ENCODE results near the gene HSFX3. TPM values are rescaled to one million over a fixed set of nuclear protein-coding genes. Genes with fewer than 3 reads are reported as not detected.

The HSFX3 gene
- total and polyA plus RNA-seq, 2 experiments from 2014 or later: not detected

- Histone ChIP-seq H3K27ac (ENCODE audit: low read depth) (no peak overlapping the region), H3K36me3 (ENCODE audit: insufficient read depth) (no peaks in the 10 kb centered on the region), H3K9me2 (ENCODE audit: insufficient read depth) (no peaks in the 10 kb centered on the region), H3K4me2 (no peak overlapping the region), H2AFZ (no peak overlapping the region), H3K4me3 (no peak overlapping the region), H3K4me1 (ENCODE audit: insufficient read depth) (no peaks in the 10 kb centered on the region), H4K20me1 (replicated peaks; ENCODE audit: insufficient read depth) (no peaks in the 10 kb centered on the region), H3K27me3 (ENCODE audit: insufficient read depth) (no peaks in the 10 kb centered on the region), H3F3A (replicated peaks; ENCODE audit: low read depth) (no peaks in the 10 kb centered on the region), H3K79me2 (replicated peaks; ENCODE audit: insufficient read depth) (no peaks in the 10 kb centered on the region)
- TF ChIP-seq JUNB (IDR thresholded peaks at IDR 0.05; ENCODE audit: unreplicated experiment): no peak
- TF ChIP-seq, protein P1, sequence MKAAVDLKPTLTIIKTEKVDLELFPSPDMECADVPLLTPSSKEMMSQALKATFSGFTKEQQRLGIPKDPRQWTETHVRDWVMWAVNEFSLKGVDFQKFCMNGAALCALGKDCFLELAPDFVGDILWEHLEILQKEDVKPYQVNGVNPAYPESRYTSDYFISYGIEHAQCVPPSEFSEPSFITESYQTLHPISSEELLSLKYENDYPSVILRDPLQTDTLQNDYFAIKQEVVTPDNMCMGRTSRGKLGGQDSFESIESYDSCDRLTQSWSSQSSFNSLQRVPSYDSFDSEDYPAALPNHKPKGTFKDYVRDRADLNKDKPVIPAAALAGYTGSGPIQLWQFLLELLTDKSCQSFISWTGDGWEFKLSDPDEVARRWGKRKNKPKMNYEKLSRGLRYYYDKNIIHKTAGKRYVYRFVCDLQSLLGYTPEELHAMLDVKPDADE (IDR thresholded peaks at IDR 0.05): no peak
- no peak for TF ChIP-seq POLR2AphosphoS5 (IDR thresholded peaks at IDR 0.05; ENCODE audit: low read depth)
- no peak for TF ChIP-seq ZNF114 (CRISPR knock-in tag; IDR thresholded peaks at IDR 0.05)
- TF ChIP-seq EZH2phosphoT487 (IDR thresholded peaks at IDR 0.05; ENCODE audit: unreplicated experiment): no peak
- TF ChIP-seq EZH2 (IDR thresholded peaks at IDR 0.05; ENCODE audit: low read depth, unreplicated experiment): no peak
- no peak for TF ChIP-seq REST (IDR thresholded peaks at IDR 0.05; ENCODE audit: unreplicated experiment)
- TF ChIP-seq, protein P2, sequence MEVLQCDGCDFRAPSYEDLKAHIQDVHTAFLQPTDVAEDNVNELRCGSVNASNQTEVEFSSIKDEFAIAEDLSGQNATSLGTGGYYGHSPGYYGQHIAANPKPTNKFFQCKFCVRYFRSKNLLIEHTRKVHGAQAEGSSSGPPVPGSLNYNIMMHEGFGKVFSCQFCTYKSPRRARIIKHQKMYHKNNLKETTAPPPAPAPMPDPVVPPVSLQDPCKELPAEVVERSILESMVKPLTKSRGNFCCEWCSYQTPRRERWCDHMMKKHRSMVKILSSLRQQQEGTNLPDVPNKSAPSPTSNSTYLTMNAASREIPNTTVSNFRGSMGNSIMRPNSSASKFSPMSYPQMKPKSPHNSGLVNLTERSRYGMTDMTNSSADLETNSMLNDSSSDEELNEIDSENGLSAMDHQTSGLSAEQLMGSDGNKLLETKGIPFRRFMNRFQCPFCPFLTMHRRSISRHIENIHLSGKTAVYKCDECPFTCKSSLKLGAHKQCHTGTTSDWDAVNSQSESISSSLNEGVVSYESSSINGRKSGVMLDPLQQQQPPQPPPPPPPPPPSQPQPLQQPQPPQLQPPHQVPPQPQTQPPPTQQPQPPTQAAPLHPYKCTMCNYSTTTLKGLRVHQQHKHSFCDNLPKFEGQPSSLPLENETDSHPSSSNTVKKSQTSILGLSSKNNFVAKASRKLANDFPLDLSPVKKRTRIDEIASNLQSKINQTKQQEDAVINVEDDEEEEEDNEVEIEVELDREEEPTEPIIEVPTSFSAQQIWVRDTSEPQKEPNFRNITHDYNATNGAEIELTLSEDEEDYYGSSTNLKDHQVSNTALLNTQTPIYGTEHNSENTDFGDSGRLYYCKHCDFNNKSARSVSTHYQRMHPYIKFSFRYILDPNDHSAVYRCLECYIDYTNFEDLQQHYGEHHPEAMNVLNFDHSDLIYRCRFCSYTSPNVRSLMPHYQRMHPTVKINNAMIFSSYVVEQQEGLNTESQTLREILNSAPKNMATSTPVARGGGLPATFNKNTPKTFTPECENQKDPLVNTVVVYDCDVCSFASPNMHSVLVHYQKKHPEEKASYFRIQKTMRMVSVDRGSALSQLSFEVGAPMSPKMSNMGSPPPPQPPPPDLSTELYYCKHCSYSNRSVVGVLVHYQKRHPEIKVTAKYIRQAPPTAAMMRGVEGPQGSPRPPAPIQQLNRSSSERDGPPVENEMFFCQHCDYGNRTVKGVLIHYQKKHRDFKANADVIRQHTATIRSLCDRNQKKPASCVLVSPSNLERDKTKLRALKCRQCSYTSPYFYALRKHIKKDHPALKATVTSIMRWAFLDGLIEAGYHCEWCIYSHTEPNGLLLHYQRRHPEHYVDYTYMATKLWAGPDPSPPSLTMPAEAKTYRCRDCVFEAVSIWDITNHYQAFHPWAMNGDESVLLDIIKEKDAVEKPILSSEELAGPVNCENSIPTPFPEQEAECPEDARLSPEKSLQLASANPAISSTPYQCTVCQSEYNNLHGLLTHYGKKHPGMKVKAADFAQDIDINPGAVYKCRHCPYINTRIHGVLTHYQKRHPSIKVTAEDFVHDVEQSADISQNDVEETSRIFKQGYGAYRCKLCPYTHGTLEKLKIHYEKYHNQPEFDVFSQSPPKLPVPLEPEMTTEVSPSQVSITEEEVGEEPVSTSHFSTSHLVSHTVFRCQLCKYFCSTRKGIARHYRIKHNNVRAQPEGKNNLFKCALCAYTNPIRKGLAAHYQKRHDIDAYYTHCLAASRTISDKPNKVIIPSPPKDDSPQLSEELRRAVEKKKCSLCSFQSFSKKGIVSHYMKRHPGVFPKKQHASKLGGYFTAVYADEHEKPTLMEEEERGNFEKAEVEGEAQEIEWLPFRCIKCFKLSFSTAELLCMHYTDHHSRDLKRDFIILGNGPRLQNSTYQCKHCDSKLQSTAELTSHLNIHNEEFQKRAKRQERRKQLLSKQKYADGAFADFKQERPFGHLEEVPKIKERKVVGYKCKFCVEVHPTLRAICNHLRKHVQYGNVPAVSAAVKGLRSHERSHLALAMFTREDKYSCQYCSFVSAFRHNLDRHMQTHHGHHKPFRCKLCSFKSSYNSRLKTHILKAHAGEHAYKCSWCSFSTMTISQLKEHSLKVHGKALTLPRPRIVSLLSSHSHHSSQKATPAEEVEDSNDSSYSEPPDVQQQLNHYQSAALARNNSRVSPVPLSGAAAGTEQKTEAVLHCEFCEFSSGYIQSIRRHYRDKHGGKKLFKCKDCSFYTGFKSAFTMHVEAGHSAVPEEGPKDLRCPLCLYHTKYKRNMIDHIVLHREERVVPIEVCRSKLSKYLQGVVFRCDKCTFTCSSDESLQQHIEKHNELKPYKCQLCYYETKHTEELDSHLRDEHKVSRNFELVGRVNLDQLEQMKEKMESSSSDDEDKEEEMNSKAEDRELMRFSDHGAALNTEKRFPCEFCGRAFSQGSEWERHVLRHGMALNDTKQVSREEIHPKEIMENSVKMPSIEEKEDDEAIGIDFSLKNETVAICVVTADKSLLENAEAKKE (CRISPR knock-in tag; IDR thresholded peaks at IDR 0.05): no peak
- TF ChIP-seq ZNF331 (CRISPR knock-in tag; IDR thresholded peaks at IDR 0.05; ENCODE audit: low read depth): no peak
- TF ChIP-seq, protein P3, sequence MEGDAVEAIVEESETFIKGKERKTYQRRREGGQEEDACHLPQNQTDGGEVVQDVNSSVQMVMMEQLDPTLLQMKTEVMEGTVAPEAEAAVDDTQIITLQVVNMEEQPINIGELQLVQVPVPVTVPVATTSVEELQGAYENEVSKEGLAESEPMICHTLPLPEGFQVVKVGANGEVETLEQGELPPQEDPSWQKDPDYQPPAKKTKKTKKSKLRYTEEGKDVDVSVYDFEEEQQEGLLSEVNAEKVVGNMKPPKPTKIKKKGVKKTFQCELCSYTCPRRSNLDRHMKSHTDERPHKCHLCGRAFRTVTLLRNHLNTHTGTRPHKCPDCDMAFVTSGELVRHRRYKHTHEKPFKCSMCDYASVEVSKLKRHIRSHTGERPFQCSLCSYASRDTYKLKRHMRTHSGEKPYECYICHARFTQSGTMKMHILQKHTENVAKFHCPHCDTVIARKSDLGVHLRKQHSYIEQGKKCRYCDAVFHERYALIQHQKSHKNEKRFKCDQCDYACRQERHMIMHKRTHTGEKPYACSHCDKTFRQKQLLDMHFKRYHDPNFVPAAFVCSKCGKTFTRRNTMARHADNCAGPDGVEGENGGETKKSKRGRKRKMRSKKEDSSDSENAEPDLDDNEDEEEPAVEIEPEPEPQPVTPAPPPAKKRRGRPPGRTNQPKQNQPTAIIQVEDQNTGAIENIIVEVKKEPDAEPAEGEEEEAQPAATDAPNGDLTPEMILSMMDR (conservative IDR thresholded peaks at IDR 0.05; ENCODE audit: low read depth in 2 of 2): no peak
- TF ChIP-seq STAT1 (IDR thresholded peaks at IDR 0.05; ENCODE audit: unreplicated experiment): no peak
- no peak for TF ChIP-seq NANOG (IDR thresholded peaks at IDR 0.05; ENCODE audit: borderline replicate concordance)
- TF ChIP-seq CREB1 (CRISPR knock-in tag; IDR thresholded peaks at IDR 0.05; ENCODE audit: low read depth): no peak
- peaks cover 9% of the 10 kb centered on the region; the same call in 2 of the 3 replicates for H3K4me1 Mint-ChIP-seq
- H3K27me3 Mint-ChIP-seq (ENCODE audit: insufficient read depth, low read depth, poor library complexity): peaks cover 4% of the 10 kb centered on the region
- H3K27ac Mint-ChIP-seq: no peak overlapping the region
- H3K36me3 Mint-ChIP-seq (ENCODE audit: low read depth): no peaks in the 10 kb centered on the region
- DNase-seq (ENCODE audit: low spot score): no peak
- no peak for ATAC-seq
- H3K4me3 Mint-ChIP-seq: no peak overlapping the region
- no peaks in the 10 kb centered on the region for H3K9me3 Mint-ChIP-seq
Observed at GRCh38 chrX:149513825-149514428, 35.8 kb downstream of the HSFX3 start.
